GM18499 (cell line): ENCODE results near the gene NXPH1.
"Not testable (repeated sequence)": the region's sequence is repeated elsewhere in the genome, so short reads cannot be mapped to it uniquely, and the experiment has no call there.

Experiments
- ATAC-seq: cut with Tn5 transposase; IDR thresholded peaks from one replicate; pipeline ENCODE4 v1.9.1; 2021; ENCODE audit warnings: moderate number of reproducible peaks; ENCODE audit not compliant: insufficient read depth, unreplicated experiment

Gene NXPH1

GRCh38 chr7:8668627-8669500, 235.5 kb downstream of the NXPH1 start:
- ATAC-seq: no peak

DNA sequence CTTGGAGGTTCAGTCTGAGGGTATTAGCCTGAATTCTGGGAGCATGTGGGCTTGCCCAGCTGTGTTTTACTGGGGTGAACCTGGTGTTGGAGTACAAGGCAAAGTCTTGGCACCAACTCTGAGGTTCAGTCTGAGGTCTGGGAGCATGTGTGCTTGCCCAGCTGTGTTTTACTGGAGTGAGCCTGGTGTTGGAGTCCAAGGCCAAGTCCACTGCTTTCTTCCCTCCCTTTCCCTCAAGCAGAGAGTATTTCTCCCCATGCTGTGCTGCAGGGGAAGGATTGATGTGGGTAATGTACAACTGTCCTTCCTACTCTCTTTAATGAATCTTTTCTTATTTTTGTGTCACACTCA, 236.1 kb downstream of the NXPH1 start:
- no peak for ATAC-seq

DNA sequence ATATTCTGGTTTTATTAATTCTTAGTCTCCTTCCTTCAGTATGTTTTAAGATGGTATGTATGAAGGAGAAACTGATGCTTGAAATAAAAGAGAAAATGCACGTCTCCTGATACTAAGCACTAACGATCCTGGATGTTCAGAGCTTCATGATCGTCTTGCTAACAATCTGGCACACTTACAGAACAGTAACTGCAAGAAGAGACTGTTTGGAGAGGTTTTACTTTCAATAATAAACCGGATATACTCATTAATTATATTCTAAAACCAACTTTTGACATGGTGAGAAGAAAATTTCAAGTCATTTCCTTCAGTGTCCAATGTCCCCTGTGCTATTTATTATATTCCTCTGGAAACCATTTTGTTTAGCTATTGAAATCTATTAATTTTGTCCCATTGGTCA, 251.0 kb downstream of the NXPH1 start:
- no peak for ATAC-seq

- no peak for ATAC-seq
These were observed 266.6 kb downstream of the NXPH1 start for GRCh38 chr7:8699875-8700624.

GRCh38 chr7:8702807-8703206, 269.4 kb downstream of the NXPH1 start:
- ATAC-seq: no peak

- ATAC-seq: no peak
These were observed 276.7 kb downstream of the NXPH1 start for GRCh38 chr7:8710124-8710523.

DNA sequence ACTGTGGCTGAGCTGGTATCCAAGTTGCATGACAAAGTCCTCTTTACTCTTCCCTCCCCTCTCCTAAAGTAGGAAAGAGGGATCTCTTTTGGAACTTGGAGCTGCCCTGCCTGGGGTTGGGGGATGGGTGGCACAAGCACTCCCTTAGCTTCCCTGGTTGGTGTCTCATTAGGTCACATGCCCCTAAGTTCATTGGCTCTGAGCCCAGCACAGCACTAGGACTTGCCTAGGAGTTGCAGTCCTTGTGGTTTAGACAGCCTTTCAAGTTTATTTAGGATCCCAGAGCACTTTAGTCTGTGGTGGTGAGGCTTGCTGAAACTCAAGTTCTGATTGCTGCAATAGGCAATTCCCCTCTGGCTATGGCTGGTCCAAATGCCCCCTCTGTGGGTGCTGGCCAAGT, 281.4 kb downstream of the NXPH1 start:
- no peak for ATAC-seq

GRCh38 chr7:8719102-8719501, 285.7 kb downstream of the NXPH1 start:
- no peak for ATAC-seq

- peak; percentile 68 for ATAC-seq
These were observed 290.8 kb downstream of the NXPH1 start for GRCh38 chr7:8724080-8724718.

DNA sequence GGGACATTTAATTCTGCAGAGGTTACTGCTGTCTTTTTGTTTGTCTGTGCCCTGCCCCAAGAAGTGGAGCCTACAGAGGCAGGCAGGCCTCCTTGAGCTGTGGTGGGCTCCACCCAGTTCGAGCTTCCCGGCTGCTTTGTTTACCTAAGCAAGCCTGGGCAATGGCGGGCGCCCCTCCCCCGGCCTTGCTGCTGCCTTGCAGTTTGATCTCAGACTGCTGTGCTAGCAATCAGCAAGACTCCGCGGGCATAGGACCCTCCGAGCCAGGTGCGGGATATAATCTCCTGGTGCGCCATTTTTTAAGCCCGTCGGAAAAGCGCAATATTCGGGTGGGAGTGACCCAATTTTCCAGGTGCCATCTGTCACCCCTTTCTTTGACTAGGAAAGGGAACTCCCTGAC, 298.3 kb downstream of the NXPH1 start:
- ATAC-seq: not testable (repeated sequence)

DNA sequence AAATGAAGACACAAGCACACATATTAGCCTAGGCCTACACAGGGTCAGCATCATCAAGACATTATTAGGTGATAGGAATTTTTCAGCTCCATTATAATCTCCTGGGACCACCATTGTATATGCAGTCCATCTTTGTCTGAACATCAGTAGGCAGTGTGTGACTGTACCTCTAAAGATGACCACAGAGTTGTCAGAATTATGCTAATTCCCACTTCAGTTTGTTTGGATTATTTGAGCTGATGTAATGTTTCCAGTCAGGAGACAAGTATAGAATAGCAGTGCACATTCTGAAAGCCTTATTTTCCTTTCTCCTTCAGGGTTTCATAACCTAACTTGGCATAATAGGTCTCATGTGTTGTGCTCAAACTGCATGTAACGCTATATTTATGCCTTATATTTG, 306.4 kb downstream of the NXPH1 start:
- ATAC-seq: no peak

DNA sequence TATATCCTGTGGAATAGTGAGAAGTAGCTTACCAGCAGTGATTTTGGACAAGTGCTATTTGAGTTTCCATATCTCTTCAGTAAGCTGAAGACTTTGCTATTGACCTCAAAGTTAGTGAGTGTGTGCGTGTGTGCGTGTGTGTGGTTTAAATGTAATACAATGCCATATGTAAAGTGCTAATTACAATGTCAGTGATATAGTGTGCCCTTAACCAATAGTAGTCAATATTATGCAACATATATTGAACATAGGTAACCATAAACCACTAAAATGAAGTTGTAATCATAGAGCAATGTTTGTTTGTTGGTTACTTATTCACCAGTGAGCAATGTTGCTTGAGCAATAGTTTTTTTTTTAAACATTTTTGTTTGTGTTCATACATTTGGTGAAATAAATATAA, 309.4 kb downstream of the NXPH1 start:
- ATAC-seq: no peak

DNA sequence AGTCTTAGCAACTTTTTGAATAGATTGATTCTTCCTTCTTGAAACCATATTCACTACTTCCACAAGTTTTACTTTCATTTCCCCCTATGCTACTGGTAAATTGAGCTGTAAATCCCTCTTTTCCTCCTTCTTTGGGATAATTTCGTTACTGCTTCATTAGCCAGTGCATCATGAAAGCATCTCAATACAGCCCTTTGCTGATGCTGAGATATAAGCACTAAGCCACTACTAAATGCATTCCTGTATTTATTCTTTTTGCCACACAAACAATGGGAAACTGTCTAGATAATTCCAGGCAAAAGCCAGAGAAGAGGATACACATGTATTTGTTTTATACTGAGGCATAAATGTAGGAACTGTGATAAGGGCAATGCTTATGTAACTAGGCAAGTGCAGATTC, 313.9 kb downstream of the NXPH1 start:
- no peak for ATAC-seq

- no peak for ATAC-seq
These were observed 318.3 kb downstream of the NXPH1 start for GRCh38 chr7:8751557-8752231.

DNA sequence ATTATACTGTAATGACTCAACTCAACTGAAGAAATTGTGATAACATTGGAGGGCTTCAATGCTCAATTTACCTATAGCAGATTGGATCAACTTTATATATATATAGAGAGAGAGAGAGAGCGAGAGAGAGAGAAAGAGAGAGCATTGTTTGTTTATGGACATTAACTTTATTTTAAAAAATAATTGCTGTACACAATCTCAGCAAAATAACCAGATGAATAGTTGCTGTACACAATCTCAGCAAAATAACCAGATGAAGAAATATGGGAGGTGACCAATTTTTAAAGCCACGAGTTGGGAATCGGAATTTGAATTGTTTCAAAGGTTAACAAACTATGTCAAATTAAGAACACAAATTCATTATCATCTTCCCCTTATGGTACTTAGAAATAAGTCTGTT, 319.9 kb downstream of the NXPH1 start:
- no peak for ATAC-seq

DNA sequence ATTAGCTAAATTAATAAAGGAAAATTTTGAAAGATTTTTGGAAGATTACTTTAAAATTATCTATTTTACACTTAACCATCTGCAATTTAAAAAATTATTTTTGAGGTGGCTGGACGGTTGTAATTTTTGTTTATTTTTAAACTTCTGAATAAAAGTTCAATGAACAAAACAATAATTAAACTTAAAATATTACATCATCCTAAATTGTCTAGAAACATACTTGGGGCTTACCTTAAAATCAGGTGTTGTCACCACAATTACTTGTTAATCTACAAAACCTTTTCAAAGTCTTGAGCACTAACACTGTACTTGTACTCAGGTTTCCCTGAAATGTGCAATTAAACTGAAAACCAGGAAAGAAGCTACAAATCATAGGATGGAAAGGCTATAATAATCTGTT, 328.3 kb downstream of the NXPH1 start:
- no peak for ATAC-seq

DNA sequence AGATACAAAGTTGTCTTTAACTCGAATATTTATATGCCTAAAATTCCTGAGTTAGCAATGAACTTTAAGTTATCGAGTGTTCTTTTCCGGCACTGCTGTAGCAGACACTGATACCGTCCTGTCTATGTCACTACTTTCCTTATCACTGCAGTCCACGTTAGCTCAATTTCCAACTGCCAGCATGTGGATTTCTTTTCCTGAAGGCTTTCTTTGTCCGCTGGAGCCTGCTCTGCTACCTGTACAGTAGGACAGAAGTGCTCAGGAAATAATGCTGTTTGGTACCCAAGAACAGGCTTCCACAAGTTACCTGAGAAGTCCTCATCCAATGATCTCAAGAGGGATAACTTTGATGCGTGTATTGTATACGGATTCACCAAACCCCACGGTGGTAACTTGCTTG, 329.4 kb downstream of the NXPH1 start:
- ATAC-seq: no peak

DNA sequence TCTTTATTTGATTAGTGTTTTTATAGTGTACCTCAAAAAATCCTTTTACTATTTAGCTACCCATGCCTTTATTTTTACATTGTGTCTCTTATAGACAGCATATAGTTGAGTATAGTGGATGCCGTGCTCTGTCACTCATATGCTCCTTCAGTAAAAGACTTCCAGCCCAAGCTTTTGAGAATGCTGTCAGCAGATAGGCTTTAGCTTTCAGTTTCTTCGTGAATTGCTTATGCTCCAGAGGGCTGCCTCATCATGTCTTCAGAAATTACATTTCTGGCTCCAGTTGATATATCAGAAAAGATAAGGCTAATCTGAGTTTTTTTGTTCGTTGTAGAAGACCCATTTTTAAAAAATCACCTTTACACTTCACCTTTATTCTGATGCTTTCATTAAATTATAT, 332.0 kb downstream of the NXPH1 start:
- no peak for ATAC-seq

DNA sequence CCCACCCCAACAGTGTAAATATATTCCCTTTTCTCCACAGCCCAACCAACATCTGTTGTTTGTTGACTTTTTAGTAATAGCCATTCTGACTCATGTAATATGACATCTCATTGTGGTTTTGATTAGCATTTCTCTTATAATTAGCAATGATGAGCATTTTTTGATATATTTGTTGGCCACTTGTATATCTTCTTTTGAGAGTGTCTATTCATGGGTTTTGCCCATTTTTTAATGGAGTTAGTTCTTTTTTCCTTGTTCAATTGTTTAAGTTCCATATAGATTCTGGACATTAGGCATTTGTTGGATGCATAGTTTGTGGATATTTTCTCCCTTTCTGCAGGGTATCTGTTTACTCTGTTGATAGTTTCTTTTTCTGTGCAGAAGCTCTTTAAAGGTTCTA, 340.1 kb downstream of the NXPH1 start:
- no peak for ATAC-seq

GRCh38 chr7:8778459-8778858, 345.1 kb downstream of the NXPH1 start:
- no peak for ATAC-seq

GRCh38 chr7:8781166-8781565, 347.8 kb downstream of the NXPH1 start:
- no peak for ATAC-seq
